Mesothelial cell of epicardium (in vitro differentiated cells): ENCODE data around the gene ACSL3. TPM values are rescaled to one million over a fixed set of nuclear protein-coding genes. Genes with fewer than 3 reads are reported as not detected.
"Not testable (repeated sequence)": the region's sequence is repeated elsewhere in the genome, so short reads cannot be mapped to it uniquely, and the experiment has no call there.

Experiments used
- DNase-seq, 2 experiments: peaks; one replicate each; pipeline ENCODE4 v3.0.0; 2021; ENCODE audit warnings: low spot score in 2 of 2; ENCODE audit not compliant: unreplicated experiment in 2 of 2
- H3K27ac Mint-ChIP-seq: 2 replicates; pipeline ENCODE4 v1.8.0; 2021; ENCODE audit warnings: mixed read lengths
- H3K27me3 Mint-ChIP-seq: 2 replicates; pipeline ENCODE4 v1.8.0; 2021; ENCODE audit warnings: low read depth, mixed read lengths
- H3K36me3 Mint-ChIP-seq: 2 replicates; pipeline ENCODE4 v1.8.0; 2021; ENCODE audit warnings: mixed read lengths
- H3K4me1 Mint-ChIP-seq: 2 replicates; pipeline ENCODE4 v1.8.0; 2021; ENCODE audit warnings: mixed read lengths
- H3K4me3 Mint-ChIP-seq: 2 replicates; pipeline ENCODE4 v1.8.0; 2021; ENCODE audit warnings: mild to moderate bottlenecking, moderate library complexity, mixed read lengths
- H3K9me3 Mint-ChIP-seq: 2 replicates; pipeline ENCODE4 v1.8.0; 2021; ENCODE audit warnings: mixed read lengths
- total RNA-seq: library from RNA; stranded (reverse); gene quantifications from 3 replicates; pipeline ENCODE4 v1.2.1, GENCODE V29; 2021
- TF ChIP-seq, protein P1 (sequence below): fragments of 200-600 bp; sonication (generic); IDR thresholded peaks from one replicate; pipeline ENCODE4 v1.5.0; 2021; ENCODE audit warnings: antibody characterized with exemption; ENCODE audit not compliant: unreplicated experiment

The ACSL3 gene
- total RNA-seq, 1 donor from 2014 or later, result 81.6 TPM

DNA sequence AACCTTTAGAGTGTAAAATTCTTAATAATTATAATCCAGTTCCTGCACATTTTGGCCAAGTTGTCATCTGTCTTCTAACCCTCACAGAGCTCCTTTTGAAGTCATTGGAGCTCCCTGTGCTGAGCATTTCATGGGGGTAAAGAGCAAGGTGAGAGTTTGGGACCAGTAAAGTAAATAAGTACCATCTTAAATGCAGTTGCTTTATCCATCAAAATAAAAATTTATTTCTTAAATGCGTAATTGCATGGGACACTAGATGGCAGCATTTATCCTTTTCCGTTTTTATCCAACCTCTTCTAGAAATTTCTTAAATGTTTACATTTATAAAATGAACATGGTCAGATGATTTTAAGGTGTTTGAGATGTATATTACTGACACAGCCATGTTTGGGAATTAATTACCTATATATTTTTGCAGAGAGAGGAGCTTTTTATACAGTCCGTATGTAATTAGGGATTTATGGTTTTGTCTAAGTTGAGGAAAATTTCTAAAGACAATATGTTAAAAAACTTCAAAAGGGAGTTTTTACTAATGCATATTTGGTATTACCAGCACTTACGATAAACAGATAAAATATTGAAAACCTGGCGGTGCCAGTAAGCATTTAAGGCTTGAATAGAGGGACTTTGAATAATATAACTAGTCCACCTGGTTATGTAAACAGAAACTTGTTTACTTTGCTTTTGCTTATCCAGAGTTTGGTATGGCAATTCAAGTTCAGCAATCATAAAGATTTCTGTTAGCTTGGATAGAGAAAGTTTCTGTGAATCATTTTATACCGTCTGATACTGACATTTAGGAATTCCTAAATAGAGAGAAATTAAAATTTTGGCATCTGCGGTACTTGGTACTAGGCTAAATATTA lies 54.5 kb downstream of the ACSL3 start:
- no peak overlapping the region for H3K27ac Mint-ChIP-seq
- TF ChIP-seq, protein P1, sequence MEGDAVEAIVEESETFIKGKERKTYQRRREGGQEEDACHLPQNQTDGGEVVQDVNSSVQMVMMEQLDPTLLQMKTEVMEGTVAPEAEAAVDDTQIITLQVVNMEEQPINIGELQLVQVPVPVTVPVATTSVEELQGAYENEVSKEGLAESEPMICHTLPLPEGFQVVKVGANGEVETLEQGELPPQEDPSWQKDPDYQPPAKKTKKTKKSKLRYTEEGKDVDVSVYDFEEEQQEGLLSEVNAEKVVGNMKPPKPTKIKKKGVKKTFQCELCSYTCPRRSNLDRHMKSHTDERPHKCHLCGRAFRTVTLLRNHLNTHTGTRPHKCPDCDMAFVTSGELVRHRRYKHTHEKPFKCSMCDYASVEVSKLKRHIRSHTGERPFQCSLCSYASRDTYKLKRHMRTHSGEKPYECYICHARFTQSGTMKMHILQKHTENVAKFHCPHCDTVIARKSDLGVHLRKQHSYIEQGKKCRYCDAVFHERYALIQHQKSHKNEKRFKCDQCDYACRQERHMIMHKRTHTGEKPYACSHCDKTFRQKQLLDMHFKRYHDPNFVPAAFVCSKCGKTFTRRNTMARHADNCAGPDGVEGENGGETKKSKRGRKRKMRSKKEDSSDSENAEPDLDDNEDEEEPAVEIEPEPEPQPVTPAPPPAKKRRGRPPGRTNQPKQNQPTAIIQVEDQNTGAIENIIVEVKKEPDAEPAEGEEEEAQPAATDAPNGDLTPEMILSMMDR, result peak; percentile 59
- H3K4me1 Mint-ChIP-seq, result peaks cover 2% of the 10 kb centered on the region

DNA sequence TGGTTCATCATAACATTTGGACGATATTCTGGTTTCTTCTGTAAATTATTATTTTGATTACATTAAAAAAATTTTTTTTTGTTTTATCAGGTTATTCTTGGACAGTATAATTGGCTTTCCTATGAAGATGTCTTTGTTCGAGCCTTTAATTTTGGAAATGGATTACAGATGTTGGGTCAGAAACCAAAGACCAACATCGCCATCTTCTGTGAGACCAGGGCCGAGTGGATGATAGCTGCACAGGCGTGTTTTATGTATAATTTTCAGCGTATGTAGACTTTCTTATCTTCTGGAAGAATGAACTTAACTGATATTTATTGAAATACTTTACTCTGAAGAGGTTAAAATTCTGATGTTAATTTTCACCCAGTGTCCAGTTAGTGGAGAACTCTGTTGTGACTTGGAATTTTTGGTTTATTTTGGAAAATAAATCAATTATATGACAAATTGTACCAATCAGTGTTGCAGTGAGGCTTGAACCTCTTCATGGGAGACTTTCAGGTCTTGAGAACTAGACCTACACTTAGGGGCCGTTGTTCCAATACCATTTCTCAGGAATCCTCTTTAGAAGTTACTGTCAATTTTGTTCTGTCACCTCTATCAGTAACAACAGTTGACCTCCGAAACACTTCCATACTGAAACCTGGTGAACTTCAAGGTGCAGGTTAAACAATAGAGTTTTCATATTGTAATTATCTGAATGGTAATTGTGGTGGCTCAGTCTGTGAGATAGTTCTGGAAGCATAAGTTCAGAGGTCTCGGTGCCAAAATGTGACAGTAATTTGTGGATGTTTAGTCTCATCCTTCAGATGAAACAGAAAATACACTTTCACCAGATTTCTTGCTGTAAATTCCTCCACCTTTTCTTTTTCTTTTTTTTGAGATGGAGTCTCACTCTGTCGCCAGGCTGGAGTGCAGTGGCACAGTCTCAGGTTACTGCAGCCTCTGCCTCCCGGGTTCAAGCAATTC lies 55.7 kb downstream of the ACSL3 start:
- H3K27me3 Mint-ChIP-seq, result no peaks in the 10 kb centered on the region
- DNase-seq, result no peak
- no peak overlapping the region for H3K4me3 Mint-ChIP-seq
- peaks cover 2% of the 10 kb centered on the region for H3K4me1 Mint-ChIP-seq
- peaks cover 16% of the 10 kb centered on the region for H3K36me3 Mint-ChIP-seq
- TF ChIP-seq, protein P1, result no peak
- H3K9me3 Mint-ChIP-seq, result no peaks in the 10 kb centered on the region
- H3K27ac Mint-ChIP-seq, result no peak overlapping the region

More for the DNA sequence above, 54.5 kb downstream of the ACSL3 start:
- Mint-ChIP-seq H3K9me3 (no peaks in the 10 kb centered on the region), H3K27me3 (no peaks in the 10 kb centered on the region), H3K36me3 (peaks cover 16% of the 10 kb centered on the region), H3K4me3 (no peak overlapping the region)
- DNase-seq, result no peak

DNA sequence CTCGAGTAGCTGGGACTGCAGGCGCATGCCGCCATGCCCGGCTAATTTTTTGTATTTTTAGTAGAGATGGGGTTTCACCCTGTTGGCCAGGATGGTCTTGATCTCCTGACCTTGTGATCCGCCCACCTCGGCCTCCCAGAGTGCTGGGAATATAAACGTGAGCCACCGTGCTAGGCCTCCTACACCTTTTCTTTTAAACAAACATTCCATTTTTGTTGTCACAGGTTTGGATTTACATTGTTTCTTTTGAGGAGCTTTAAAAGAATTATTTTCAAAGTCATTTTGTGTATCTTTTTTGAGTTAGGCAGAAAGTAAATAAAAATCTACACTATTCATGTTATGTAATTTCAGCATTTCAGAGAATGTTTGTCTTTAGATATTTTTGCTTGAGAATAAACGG lies 56.4 kb downstream of the ACSL3 start:
- H3K36me3 Mint-ChIP-seq, result peaks cover 18% of the 10 kb centered on the region
- not testable (repeated sequence) for DNase-seq, H3K27me3 Mint-ChIP-seq, H3K4me3 Mint-ChIP-seq, H3K27ac Mint-ChIP-seq, H3K9me3 Mint-ChIP-seq, H3K4me1 Mint-ChIP-seq

DNA sequence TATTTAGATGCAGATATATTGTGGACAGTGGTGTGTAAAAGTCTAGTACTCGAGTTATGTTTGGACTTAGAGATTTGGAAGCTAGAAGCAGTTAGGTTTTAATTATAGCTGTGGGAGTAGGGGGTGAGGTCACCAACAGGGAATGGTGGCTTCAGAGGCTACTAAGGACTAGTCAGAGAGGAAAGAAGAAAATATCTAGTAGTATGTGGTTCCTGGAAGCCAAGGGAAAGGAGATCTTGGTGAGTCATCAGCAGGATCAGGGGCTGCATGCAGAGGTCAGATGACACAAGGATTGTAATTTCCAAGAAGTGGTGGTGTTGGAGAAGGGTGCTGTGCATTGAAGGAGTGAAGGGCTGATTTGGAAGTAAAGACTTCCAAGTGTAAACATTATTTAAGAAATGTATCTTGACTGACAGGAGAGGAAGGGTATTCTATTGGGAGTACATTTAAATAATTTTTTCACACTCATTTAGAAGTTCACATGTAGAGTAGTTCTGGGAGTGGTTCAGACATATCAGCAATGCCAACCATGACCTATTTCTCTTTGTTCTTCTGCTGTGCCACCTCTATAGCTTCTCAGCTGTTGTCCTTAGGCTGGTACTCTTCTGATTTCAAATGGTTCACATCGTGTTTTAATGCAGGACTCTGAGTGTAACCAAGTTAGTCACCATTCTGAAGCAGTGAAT lies 59.1 kb downstream of the ACSL3 start:
- Mint-ChIP-seq H3K4me3 (no peak overlapping the region), H3K27ac (no peak overlapping the region), H3K27me3 (no peaks in the 10 kb centered on the region), H3K36me3 (peaks cover 29% of the 10 kb centered on the region), H3K9me3 (no peaks in the 10 kb centered on the region), H3K4me1 (peaks cover 2% of the 10 kb centered on the region)
- DNase-seq, result no peak
- TF ChIP-seq, protein P1, result no peak

DNA sequence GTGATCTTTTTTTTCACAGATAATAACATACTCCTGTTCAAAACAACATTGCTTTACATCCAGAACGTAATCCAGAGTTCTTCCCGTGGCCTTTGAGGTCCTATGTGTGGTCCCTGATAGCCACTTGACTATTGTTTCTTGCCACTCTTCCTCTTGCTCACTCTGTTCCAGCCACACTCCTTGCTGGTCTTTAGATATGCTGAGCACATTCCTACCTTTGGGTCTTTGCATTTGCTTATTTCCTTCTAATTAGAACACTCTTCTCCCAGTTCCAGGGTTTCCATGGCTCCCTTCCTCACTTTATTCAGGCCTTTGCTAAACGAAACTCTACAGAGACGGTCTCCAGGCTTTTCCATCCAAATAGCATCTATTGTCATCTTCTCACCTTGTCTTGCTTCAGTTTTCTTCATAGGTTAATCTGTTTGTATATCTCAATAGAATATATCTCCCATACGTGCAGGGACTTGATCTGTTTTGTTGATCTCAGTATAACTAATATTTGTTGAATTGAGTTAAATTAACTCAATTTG lies 59.9 kb downstream of the ACSL3 start:
- Mint-ChIP-seq H3K27ac (no peak overlapping the region), H3K36me3 (peaks cover 32% of the 10 kb centered on the region), H3K4me3 (no peak overlapping the region)

More for the DNA sequence above, 59.9 kb downstream of the ACSL3 start:
- DNase-seq, result no peak
- Mint-ChIP-seq H3K9me3 (no peaks in the 10 kb centered on the region), H3K4me1 (no peaks in the 10 kb centered on the region), H3K27me3 (no peaks in the 10 kb centered on the region)
- TF ChIP-seq, protein P1, result no peak
